ENCODE results near the gene B4GALNT3. TPM values are rescaled to one million over a fixed set of nuclear protein-coding genes. Genes with fewer than 3 reads are reported as not detected.

The B4GALNT3 gene
- total and polyA plus RNA-seq, 4 donors, result 1.7 to 36.1 (median 13.0) TPM

DNA sequence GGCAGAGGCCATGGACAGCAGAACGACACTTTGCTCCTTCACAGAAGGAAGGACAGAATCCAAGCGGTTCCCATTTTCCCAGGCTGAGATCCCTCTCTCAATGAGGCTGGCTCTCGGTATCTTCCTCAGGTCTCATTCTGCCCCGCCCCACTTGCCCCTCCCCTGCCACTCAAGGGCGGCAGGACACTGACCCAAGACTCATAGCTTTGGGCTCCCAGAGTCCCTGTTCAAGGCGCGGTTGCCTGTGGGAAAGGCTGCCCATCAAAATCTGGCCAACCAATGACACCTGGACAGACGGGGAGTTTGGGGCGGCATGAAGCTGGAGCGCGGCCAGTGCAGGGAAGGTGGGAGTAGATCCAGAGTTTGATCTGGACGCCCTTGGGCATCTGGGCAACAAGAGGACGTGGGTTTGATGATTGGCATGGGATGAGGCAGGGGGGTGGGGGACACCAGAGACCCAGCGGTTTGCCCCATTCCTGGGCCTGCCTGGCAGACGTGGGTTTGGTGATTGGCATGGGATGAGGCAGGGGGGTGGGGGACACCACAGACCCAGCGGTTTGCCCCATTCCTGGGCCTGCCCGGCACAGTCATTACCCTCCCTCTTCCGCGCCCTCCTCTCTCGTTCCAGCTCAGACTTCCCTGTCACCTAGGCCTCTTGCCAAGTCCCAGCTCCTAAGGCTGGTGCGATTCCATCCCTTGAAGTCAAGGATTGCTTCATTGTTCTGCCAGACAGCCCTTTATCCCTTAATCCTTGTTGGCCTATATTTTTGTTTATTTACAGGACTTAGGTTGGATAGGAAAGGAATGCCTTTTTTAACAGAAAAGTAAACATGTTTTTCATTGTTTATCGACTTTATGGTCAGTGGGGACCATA lies 111.4 kb downstream of the B4GALNT3 start:
- ATAC-seq (ENCODE audit: insufficient read depth, low FRiP score) (peak; percentile 6), DNase-seq (peak; percentile 78 to 93 (median 89))
- Histone ChIP-seq H3K36me3 (ENCODE audit: control insufficient read depth in 4 of 4, insufficient read depth in 4 of 4, low read length in 4 of 4) (no peaks in the 10 kb centered on the region), H3K9ac (ENCODE audit: insufficient read depth in 1 of 2, low read length in 2 of 2) (no peak overlapping the region), H3K27ac (ENCODE audit: low read depth in 1 of 2, low read length in 1 of 2) (peak overlapping the region; percentile 91 to 95), H3K4me1 (ENCODE audit: control insufficient read depth in 5 of 5, insufficient read depth in 5 of 5, low read length in 5 of 5) (peaks cover 0 to 32% (median 11%) of the 10 kb centered on the region in 5 donors), H3K9me3 (ENCODE audit: control insufficient read depth in 4 of 4, insufficient read depth in 3 of 4, low read length in 3 of 4) (no peaks in the 10 kb centered on the region), H3K27me3 (ENCODE audit: control insufficient read depth in 3 of 3, insufficient read depth in 3 of 3, low read length in 2 of 3) (no peaks in the 10 kb centered on the region), H3K4me3 (no peak overlapping the region)
- 54 to 77% methylated on average over 21 to 22 of the region's 22 CpGs for WGBS, 2 donors
- no peak for TF ChIP-seq CTCF (IDR thresholded peaks at IDR 0.05; ENCODE audit: control extremely low read depth, extremely low read depth)

DNA sequence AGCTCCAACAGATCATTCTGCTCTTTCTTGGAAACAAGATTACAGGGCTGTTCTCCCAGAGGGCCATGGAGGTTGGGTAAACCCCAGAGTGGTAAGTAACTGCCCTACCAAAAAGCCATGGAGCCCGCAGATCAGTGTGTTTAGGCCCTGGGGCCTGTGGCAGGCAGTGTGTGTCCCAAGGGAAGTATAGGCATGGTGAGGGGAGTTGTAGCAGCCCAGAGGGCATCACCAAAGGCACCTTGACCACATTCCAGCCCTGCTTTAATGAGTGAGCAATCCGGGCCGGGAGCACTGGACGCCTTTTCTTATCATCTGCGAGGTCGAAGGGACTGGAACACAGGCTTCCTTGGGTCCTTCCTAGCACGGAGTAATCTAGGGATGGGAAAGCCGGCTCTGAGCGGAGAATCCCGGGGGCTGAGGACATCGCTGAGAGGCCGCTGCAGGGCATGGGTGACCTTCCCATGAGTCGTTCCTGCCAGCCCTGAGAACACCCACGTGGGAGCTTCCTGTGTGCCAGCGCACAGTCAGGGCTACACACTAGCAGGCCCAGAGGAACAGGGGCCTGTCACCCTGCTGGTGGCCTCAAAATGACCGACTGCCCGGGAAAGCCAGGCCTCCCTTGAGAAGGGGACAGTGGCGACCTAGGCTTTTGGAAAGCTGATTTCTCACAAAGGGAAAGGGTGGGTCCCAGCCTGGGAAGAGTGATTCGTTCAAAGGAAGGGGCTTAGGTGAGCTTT lies 112.2 kb downstream of the B4GALNT3 start:
- 83 to 88% methylated on average over 19 of the region's 19 CpGs for WGBS, 2 donors
- ATAC-seq (ENCODE audit: insufficient read depth, low FRiP score), result no peak
- Histone ChIP-seq H3K4me3 (no peak overlapping the region), H3K4me1 (ENCODE audit: control insufficient read depth in 5 of 5, insufficient read depth in 5 of 5, low read length in 5 of 5) (peaks cover 0 to 35% (median 11%) of the 10 kb centered on the region in 5 donors), H3K36me3 (ENCODE audit: control insufficient read depth in 4 of 4, insufficient read depth in 4 of 4, low read length in 4 of 4) (no peaks in the 10 kb centered on the region), H3K9ac (ENCODE audit: insufficient read depth in 1 of 2, low read length in 2 of 2) (no peak overlapping the region), H3K27ac (ENCODE audit: low read depth in 1 of 2, low read length in 1 of 2) (peak overlapping the region; percentile 61 to 95), H3K9me3 (ENCODE audit: control insufficient read depth in 4 of 4, insufficient read depth in 3 of 4, low read length in 3 of 4) (no peaks in the 10 kb centered on the region), H3K27me3 (ENCODE audit: control insufficient read depth in 3 of 3, insufficient read depth in 3 of 3, low read length in 2 of 3) (no peaks in the 10 kb centered on the region)
- TF ChIP-seq CTCF (IDR thresholded peaks at IDR 0.05; ENCODE audit: control extremely low read depth, extremely low read depth), result no peak
- no peak for DNase-seq

DNA sequence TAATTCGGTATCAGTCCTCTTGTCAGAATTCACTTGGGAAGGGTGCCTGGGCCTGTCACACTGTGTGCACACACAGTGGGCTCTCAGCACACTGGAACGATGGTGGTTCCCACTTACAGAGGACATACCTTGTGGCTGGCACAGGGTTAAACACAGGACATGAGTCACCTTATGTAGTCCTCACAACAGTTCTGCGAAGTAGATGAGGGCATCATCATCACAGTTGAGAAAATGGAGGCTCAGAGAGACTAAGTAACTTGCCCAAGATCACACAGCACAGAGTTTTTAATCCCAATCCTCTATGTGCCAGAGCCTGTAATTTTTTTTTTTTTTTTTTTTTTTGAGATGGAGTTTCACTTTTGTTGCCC lies 112.8 kb downstream of the B4GALNT3 start:
- Histone ChIP-seq H3K4me3 (no peak overlapping the region), H3K9ac (ENCODE audit: insufficient read depth in 1 of 2, low read length in 2 of 2) (no peak overlapping the region), H3K4me1 (ENCODE audit: control insufficient read depth in 5 of 5, insufficient read depth in 5 of 5, low read length in 5 of 5) (peaks cover 0 to 35% (median 11%) of the 10 kb centered on the region in 5 donors), H3K27me3 (ENCODE audit: control insufficient read depth in 3 of 3, insufficient read depth in 3 of 3, low read length in 2 of 3) (no peaks in the 10 kb centered on the region), H3K9me3 (ENCODE audit: control insufficient read depth in 4 of 4, insufficient read depth in 3 of 4, low read length in 3 of 4) (no peaks in the 10 kb centered on the region), H3K36me3 (ENCODE audit: control insufficient read depth in 4 of 4, insufficient read depth in 4 of 4, low read length in 4 of 4) (no peaks in the 10 kb centered on the region), H3K27ac (ENCODE audit: low read depth in 1 of 2, low read length in 1 of 2) (peak overlapping the region in 1 of 2 donors; percentile 95)
- DNase-seq, result no peak
- TF ChIP-seq CTCF (IDR thresholded peaks at IDR 0.05; ENCODE audit: control extremely low read depth, extremely low read depth), result no peak
- ATAC-seq (ENCODE audit: insufficient read depth, low FRiP score), result no peak
- WGBS, 2 donors, result 86 to 90% methylated on average over 3 of the region's 3 CpGs

Data from lung (tissue), 12 donors.